COLO668 (cell line): ENCODE results near the gene FNDC1.

Experiments
- DNase-seq: peaks from one replicate; lab custom pipeline; 2025; ENCODE audit not compliant: unreplicated experiment; lab: John Stamatoyannopoulos, UW

Gene FNDC1

DNA sequence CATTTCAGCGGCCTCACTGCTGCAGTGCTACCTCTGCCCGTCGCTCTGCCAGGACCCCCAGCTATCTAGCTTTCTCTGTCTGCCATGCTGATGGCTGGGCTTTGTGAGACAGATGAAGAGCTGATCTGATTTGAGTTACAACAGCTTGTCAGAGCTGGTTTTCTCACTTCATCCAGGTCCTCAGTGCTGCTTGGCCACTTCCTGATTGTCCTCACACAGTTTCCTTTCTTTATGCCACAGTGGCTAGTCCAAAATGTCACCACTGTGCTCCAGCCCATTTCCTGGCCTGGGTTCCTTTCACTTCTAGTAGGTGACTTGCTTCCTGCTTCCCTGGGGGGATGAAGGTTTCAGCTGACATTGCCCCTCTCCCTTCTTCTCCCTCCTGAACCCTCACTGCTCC is 35.4 kb downstream of the FNDC1 start:
- no peak for DNase-seq

DNA sequence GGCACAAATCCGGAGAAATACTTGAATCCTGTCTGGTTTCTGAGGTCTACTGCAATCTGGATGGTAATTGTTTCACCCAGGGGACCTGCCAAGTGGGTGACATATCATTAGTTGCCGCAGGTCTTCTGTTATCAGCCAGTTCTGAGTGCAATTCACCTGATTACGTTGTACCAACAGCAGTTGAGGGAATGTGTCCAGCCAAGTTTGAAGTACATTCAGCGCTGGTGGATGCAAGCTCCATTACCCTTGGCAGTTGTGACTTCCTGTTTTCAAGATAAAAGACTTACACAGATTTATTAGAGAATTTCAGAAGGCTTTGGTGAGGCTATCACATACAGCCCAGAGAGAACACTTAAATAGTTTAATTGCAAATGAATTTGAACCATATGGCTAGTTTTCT is 42.8 kb downstream of the FNDC1 start:
- DNase-seq: no peak

DNA sequence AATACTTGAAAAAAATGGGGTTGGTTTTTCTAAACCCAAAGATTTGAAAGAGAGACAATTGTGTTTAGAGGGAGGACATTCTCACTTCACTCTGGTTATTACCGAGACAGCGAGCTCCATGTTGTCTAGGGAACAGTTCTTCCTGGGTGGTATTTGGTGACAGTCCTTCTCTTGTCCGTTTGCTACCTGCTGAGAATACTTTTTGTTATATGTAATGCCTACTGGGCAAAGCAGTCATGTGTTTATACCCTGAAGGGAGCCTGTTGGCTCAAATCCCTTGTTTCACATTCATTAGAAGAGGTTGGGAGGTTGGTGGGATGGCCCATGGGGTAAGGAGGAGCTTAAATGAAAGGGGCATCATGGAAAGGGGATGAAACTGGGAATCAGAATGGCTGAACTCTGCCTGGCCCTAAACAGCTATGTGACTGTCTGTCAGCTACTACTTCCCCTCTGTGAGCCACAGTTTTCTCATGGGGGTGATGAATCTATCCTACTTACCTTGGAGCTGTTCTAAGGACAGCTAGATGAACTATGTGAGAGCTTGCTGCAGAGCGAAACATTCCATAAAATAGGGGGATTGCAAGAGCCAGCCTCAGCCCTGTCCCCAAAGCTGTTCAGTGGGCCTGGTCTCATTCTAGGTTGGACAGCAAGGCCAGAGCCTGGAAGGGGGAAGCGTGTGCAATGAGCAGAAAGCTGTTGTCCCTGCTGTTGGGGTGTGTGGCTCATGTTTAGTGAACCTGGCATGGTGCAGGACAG is 43.5 kb downstream of the FNDC1 start:
- no peak for DNase-seq

DNA sequence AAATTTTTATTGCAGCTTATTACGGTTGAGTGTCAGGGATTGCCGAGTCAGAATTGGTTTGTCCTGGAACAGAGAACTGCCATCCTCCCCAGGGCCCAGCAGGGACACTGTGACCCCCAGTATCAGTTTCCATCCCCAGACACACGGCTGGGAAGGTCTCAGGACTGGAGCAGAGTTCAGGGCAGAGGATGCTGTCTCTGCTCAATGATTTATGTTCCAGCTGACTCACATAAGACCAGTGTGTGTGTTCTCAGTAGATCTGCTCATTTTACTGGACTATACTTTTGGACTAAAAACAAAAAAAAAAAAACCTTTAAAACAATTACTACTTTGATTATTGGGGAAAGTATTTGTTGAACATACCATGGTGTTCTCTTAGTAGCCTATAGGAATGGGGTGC is 44.2 kb downstream of the FNDC1 start:
- DNase-seq: no peak

DNA sequence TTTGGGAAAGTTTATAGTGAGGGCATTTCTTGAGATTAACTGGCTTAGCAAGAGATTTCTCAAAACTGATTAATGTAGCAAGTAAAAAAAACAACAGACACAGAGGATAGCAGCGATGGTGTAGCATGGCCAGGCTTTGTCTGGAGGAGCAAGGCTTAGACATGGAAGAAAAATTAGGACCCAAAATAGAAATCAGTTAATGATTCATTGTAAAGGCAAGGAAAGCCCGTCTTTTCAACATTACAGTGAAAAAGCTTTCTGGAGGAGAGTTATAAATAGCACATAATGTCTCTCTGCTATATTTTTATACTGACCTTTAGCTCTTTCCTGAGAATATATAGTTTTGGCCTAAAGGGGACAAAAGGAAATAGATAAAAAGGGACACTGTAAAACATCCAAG is 45.1 kb downstream of the FNDC1 start:
- no peak for DNase-seq

DNA sequence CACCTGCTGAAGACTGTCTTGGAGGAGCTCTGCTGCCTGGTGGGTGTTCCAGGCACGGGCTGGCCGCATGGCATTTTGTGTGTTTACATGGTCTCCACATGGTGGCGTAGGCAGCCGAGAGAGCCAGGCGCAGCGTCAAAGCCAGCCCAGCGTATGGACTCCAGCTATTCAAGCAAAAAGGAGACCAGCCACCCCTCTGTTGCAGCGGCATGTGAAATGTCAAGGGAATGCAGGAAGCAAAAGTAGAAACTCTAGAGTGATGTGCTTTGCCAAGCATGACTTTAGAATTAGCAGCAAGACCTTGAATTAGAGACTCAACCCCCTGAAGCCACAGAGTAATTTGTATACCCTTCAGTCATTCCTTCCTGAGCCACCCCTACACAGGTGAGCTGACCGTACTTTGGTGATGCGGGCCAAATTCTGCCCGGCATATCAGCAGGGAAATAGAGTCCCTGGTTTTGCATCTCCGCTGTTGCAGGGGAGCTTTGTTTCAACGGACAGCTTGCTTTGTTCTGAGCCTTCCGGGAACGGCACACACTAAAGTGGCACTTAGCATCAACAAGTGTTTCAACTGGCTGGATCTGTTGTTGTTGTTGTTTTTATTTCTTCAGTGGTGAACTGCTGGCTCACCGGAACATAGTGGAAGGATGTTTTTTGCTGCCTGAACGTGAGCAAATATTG is 48.5 kb downstream of the FNDC1 start:
- DNase-seq: peak; percentile 10

DNA sequence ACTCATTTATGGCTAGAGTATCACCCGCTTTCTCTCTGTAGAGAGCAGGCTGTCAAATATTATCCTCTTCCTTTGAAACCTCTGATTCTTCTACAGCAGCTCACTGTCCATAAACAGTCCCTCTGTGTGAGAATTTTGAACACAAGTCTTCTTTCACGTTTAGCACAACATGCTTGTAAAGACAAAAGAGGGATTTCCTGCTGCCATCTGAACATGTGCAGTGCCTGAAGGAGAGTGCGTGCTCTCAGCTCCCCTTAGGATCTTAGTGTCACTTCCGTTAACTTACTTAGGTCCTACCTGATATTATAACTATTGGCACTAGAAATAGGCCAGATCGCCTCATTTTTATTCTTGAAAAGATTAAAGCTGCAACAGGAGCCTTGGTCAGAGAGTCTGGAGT is 50.9 kb downstream of the FNDC1 start:
- DNase-seq: no peak

DNA sequence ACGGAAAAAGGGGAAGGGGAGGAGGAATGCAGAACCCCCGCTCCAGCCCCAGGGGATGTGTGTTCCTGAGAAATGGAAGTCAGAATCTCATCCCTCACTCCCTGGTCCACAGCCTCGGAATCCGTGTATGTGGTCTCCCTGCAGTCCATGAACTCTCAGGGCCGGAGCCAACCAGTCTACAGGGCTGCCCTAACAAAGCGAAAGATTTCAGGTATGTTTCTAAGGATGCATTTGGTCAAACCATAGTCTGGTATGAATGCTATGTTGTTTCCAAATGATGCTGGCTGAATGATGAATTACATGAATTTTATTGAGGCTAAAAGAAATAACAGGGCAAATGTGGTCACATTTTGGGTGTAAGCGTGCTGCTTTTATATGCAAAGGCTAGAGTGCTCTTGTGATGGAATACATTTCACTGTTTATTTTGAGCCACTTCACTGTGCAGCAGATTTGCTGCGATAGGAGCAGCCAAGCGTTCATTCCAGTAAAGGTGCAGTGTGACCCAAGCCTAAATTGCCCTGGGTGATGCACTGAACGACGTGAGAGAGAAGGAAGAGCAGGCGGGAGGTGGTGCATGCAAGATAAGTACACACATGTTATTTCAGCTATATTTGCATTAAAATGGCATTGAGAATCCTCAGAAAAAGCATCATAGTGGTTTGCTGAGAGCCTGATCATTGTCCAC is 52.4 kb downstream of the FNDC1 start:
- DNase-seq: no peak

DNA sequence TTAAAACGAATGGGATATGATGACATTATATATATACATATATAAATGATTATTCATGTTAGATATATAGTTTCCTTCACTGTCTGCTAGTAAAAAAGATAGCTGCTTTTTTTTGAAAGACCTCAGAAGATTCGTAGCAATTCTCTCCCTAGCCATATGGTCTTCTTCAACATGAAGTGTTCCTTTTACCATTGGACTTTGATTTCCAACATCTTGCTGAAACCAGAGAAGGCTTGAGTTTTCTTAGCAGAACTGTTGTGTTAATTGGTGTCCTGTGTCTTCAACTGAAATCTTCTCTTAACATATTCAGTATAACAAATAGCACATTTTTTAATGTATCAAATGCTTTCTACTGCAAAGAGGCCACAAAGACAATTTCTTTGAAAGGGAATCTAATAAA is 55.3 kb downstream of the FNDC1 start:
- no peak for DNase-seq

DNA sequence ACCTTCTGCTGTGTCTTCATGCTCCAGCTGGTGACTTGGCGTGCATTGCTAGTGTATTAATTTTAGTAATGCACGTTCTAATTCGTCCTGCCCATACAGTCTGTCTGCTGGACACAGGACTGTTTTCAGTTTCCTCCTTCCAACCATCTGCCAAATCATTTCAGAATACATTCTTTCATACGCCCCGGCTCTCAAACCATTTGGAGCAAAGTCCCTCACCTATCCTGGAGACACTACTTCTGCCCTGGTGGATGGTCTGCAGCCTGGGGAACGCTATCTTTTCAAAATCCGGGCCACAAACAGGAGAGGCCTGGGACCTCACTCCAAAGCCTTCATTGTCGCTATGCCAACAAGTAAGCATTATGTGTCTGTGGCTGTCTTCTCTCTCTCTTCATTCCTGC is 60.5 kb downstream of the FNDC1 start:
- no peak for DNase-seq

DNA sequence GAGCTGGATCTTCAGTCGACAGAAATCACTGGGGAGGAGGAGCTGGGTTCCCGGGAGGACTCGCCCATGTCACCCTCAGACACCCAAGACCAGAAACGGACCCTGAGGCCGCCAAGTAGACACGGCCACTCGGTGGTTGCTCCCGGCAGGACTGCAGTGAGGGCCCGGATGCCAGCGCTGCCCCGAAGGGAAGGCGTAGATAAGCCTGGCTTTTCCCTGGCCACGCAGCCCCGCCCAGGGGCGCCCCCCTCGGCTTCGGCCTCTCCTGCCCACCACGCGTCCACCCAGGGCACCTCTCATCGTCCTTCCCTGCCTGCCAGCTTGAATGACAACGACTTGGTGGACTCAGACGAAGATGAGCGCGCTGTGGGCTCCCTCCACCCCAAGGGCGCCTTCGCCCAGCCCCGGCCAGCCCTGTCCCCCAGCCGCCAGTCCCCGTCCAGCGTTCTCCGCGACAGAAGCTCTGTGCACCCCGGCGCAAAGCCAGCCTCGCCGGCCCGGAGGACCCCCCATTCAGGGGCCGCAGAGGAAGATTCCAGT is 63.0 kb downstream of the FNDC1 start:
- no peak for DNase-seq

DNA sequence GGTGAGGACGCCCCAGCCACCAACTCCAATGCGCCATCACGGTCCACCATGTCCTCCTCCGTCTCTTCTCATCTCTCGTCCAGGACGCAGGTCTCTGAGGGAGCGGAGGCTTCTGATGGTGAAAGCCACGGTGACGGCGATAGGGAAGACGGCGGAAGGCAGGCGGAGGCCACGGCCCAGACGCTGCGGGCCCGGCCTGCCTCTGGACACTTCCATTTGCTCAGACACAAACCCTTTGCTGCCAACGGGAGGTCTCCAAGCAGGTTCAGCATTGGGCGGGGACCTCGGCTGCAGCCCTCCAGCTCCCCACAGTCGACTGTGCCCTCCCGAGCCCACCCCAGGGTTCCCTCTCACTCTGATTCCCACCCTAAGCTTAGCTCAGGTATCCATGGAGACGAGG is 63.6 kb downstream of the FNDC1 start:
- no peak for DNase-seq

DNA sequence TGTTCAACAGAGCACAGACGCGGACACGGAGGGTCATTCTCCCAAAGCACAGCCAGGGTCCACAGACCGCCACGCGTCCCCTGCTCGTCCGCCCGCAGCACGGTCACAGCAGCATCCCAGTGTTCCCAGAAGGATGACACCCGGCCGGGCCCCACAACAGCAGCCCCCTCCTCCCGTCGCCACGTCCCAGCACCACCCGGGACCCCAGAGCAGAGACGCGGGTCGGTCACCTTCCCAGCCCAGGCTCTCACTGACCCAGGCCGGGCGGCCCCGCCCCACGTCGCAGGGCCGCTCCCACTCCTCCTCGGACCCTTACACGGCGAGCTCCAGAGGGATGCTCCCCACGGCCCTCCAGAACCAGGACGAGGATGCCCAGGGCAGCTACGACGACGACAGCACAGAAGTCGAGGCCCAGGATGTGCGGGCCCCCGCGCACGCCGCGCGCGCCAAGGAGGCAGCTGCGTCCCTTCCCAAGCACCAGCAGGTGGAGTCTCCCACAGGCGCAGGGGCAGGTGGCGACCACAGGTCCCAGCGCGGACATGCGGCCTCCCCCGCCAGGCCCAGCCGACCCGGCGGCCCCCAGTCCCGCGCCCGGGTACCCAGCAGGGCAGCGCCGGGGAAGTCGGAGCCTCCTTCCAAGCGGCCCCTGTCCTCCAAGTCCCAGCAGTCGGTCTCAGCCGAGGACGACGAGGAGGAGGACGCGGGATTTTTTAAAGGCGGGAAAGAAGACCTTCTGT is 64.3 kb downstream of the FNDC1 start:
- no peak for DNase-seq

DNA sequence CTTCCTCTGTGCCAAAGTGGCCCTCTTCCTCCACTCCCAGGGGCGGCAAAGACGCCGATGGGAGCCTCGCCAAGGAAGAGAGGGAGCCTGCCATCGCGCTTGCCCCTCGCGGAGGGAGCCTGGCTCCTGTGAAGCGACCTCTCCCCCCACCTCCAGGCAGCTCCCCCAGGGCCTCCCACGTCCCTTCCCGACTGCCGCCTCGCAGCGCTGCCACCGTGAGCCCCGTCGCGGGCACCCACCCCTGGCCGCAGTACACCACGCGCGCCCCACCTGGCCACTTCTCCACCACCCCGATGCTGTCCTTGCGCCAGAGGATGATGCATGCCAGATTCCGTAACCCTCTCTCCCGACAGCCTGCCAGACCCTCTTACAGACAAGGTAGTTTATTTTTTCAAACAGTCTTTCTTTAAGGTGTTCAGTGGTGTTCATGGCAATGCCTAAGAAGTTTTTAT is 64.9 kb downstream of the FNDC1 start:
- DNase-seq: no peak

DNA sequence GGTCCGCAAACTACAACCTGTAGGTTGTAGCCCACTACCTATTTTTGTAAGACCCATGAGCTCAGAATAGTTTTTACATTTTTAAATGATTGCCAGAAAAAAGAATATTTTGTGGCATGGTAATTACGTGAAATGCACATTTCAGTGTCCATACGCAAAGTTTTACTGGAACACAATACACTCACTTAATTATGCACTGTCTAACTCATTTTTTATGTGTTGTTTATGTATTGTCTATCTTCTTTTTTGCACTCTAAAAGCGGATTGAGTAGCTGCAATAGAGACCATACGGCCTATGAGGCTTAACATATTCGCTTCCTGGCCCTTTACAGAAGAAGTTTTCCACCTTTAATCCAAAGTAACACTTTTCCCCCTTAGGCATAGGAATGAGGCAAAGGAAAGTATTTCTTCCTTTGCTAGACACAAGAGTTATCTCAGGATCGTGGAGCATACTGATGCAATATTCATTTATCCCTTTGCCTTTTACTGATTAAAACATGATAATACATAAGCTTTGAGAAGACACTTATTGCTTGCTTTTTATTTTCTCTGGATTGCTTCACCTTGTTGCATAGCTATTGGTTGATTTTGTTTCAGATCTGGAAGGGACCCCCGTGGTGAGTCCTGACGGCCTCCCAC is 69.8 kb downstream of the FNDC1 start:
- DNase-seq: no peak

DNA sequence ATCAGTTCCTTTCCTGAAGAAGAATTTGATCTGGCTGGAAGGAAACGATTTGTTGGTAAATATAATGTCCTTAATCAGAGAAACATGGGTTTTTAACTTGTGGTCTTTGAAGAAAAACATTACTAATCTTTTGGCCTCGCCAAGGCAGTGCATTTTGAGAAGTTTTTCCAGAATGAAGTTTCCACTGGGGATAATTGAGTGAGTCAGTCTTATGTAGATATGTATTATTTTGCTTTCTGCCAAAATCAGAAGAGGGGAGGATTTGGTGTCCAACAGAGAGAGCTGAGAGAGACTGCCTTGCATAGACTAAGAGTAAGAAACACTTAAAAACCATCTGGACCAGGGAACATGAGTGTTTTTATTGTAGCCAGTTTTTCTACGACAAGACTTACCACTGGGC is 79.9 kb downstream of the FNDC1 start:
- no peak for DNase-seq

DNA sequence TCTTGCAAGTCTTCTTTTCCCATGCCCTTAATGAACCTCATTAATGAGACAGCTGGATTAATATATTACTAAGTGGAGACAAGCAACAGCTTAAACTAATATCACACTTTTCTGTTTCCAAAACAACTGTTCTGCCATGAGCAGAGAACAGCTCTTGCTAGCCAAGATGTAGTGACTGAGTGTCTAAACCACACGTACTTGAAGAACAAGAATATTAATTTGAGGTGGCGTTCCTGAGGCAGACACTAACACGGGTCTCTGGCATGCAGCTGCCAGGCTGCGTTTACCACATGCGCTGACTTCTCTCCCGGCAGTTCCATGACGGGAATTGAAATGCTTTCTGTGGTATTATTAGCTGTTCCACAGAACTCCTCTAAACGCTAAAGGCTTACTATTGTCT is 80.6 kb downstream of the FNDC1 start:
- DNase-seq: no peak

DNA sequence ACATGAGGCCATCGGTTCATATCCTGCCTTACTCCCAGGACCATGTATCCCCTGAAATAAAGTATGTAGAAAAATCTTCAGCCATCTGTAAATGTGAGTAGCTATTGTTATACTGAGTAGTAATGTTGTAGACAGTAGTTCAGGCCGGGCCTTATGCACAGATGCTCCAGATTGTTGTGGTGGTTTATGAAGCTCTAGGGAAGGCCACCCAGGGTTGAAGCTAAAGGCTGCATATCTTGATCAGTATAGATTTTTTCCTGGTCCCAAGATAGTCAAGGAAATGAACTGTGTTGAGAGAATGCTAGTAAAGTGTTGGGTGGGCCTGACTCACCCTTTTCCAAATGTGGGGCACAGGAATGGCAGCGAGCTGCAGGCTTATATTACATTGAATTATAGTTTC is 81.4 kb downstream of the FNDC1 start:
- DNase-seq: no peak

DNA sequence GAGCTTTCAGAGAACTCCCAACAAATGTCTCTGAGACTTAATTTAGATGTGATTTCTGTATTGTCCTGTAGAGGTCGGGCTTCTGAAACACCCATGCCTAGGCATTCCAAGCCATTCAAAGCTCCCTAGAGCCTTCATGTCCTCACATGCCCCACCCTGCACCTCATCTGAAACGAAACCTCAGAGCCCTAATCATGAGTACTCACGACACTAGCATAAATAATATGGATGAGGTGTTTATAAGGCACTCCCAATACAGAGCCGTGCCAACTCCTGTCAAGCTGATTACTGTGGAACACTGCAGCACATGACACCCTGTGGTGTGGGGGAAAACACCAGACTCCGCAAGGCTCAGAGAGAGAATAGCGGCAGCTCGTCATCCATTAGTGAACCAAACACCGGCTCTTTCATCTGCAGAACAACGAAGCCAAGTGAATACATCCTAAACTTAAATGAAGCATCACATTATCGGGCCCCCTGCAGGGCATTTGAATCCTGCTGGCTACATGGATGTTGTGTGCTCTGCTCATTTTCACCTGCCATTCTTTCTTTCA is 83.8 kb downstream of the FNDC1 start:
- DNase-seq: no peak

DNA sequence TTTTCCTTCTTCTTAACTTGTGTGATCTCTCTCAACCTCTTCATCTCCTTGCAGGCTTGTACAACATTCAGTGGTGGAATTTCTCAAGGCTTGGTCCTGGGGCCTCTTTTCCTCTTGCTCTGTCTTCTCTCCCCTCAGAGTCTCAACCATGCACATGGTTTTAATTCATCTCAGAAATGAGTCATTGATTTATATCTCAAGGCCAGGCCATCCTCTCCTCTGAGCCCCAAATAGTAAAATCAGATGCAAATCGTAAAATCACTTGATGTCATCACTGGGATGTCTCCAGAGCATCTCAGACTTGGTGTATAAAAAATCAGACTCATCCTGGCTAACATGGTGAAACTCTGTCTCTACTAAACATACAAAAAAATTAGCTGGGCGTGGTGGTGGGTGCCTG is 85.0 kb downstream of the FNDC1 start:
- no peak for DNase-seq
